HPDE6-E6E7 (cell line): Measurements from ENCODE around the gene FOXP1.
"Not testable (repeated sequence)": the region's sequence is repeated elsewhere in the genome, so short reads cannot be mapped to it uniquely, and the experiment has no call there.

Experiments used
- DNase-seq: peaks from one replicate; pipeline ENCODE4 v3.0.0; 2011; ENCODE audit warnings: missing footprints; ENCODE audit errors: extremely low spot score

The FOXP1 gene

DNA sequence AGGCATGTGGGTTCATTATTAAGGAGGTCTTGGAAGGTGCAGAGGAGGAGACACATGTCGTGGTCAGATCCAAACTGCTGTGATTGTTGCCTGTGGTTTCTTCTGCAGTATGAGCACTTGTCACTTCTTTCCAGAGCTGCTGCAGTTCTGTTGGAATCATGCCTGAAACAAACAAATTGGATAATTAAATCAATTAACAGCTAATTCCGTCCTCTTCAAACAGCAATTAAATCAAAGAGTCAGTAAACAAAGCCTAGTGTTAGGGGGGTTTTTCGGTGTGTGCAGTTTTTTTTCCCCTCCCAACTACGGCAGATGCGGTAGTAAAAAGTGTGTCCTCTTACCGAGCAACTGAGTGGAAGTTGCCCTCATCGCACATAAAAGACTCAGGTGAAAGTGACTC lies 542.2 kb downstream of the FOXP1 start:
- no peak for DNase-seq

- DNase-seq = no peak
Measured at GRCh38 chr3:71039332-71039731, 544.2 kb downstream of the FOXP1 start.

- DNase-seq = no peak
Measured at GRCh38 chr3:71037775-71038174, 545.8 kb downstream of the FOXP1 start.

GRCh38 chr3:71035886-71036285 lies 547.6 kb downstream of the FOXP1 start:
- DNase-seq = no peak

DNA sequence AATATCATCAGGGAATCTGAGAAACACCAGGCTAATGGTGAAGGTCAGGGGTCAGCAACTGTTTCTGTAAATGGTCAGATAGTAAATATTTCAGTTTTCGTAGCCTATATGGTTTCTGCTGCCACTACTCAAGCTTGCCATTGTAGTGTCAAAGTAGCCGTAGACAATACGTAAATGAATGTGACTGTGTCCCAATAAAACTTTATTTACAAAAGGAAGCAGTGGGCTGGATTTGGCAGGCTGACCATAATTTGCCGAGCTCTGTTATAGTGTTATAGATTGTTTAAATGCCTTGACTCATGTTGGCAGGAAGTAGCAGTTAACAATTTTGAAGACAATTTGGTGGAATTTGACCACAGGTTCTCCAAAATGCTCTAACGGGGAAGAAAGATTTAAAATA lies 548.2 kb downstream of the FOXP1 start:
- DNase-seq = no peak

GRCh38 chr3:71033681-71034220 lies 549.8 kb downstream of the FOXP1 start:
- DNase-seq = no peak

DNA sequence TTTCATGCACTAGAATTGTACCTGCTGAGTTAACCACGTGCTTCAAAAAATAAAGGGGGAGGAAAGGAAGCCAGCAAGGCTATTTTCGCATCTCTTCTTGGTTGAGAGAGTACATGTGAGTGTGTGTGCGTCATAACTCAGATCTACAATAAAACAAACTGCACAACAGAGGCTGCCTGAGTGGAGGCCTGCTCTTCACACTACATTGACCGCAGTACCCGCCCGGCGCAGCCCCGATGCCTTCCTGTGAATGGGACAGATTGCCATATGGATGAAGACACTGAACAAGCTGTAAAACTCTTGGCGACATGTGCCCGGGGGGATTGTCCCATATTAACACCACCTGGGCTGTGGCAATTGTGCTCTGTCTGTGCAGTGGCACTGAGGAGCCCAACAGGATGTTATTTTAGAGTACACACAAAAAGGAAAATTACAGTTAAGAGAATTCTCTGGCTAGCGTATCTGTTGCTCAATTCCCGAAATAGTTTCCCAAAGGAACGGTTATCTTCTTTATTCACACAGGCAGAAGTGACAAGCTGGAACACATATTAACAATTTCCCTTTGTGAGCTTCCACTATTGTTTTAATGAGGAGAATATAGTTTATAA lies 551.5 kb downstream of the FOXP1 start:
- no peak for DNase-seq

GRCh38 chr3:71031181-71031580 lies 552.3 kb downstream of the FOXP1 start:
- no peak for DNase-seq

GRCh38 chr3:71030748-71031147 lies 552.8 kb downstream of the FOXP1 start:
- DNase-seq = no peak

GRCh38 chr3:71029770-71030169 lies 553.8 kb downstream of the FOXP1 start:
- no peak for DNase-seq

DNA sequence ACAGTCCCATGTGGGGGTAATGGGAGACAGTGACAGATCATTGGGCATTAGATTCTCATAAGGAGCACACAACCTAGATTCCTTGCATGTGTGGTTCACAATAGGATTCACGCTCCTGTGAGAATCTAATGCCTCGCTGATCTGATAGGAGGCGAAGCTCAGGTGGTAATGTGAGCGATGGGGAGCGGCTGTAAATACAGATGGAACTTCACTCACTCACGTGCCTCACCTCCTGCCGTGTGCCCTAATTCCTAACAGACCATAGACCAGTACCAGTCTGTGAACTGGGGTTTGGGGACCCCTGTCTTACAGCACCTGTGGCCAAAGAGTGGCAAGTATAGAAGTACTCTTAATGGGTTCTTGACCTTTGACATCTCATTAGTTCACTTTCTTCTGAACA lies 554.7 kb downstream of the FOXP1 start:
- DNase-seq = no peak

GRCh38 chr3:71028184-71028583 lies 555.3 kb downstream of the FOXP1 start:
- DNase-seq = no peak

- no peak for DNase-seq
Measured at GRCh38 chr3:71026634-71027578, 556.6 kb downstream of the FOXP1 start.

- DNase-seq = no peak
Measured at GRCh38 chr3:71025516-71025915, 558.0 kb downstream of the FOXP1 start.

DNA sequence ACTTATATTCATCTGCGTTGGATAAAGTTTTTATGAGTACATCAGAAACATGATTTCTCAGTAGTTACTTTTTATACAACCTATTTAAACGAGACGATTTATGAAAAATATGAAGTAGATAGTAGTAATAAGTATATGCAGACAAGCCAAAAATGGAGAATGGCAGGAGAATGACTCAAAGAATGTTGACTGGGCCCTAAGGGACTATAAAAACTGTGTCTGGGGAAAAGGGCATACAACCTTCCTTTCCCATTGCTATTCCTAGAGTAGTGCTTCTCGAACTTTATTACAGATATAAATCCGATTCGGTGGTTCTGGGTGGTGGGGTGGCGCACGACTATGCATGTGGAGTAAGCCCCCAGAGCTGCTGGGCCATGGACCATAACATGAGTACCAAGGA lies 558.5 kb downstream of the FOXP1 start:
- no peak for DNase-seq

- DNase-seq = no peak
Measured at GRCh38 chr3:71022551-71023335, 560.8 kb downstream of the FOXP1 start.

DNA sequence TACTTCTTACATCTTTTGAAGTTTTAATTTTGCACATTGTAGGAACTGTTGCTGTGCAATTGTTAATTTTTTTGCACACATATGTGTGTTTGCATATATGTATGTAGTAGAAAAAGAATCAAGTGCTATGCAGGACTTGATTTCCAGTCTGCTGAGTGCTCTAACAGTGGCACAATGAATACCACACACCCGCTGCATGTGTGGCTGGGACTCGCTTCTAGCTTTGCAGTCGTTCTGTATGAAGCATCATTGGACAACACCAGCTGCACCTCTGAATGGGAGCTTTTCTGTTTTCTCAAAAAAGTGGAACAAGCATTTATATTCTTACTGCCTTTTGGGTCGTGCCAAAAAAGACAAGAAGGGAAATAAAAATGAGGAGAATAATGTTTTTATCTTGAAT lies 564.7 kb downstream of the FOXP1 start:
- DNase-seq = no peak

DNA sequence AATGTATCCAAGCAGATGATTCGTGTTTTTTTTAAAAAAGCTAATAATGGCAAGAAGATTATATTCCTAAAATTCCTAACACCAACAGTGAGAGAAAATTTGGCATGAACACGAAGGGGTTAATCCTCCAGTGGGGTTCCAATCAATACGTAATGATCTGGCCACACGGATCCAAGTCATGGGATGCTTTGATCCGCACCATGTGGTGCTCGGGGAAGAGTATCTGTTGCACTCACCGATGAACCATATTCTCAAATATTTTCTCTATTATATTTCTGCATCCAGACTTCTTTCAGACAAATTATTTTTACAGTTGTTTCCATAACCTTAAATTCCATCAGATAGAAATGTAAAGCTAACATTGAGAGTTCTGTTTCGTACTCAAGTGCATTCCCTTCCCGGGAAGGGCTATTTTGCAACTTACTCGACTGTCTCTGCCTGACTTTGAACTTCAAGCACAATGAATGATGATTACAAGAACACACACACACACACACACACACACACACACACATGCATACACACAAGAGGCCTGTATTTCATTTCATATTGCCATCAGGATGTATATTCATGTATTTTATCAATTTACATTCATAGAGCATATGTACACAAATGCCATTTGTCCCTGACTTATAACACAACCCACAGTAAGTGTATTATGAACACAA lies 567.2 kb downstream of the FOXP1 start:
- DNase-seq = no peak

DNA sequence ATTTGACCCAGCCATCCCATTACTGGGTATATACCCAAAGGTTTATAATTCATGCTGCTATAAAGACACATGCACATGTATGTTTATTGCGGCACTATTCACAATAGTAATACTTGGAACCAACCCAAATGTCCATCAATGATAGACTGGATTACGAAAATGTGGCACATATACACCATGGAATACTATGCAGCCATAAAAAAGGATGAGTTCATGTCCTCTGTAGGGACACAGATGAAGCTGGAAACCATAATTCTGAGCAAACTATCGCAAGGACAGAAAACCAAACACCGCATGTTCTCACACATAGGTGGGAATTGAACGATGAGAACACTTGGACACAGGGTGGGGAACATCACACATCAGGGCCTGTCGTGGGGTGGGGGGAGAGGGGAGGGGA lies 568.9 kb downstream of the FOXP1 start:
- DNase-seq = not testable (repeated sequence)

- DNase-seq = no peak
Measured at GRCh38 chr3:71012971-71013370, 570.6 kb downstream of the FOXP1 start.

GRCh38 chr3:71011565-71012287 lies 571.8 kb downstream of the FOXP1 start:
- DNase-seq = no peak
